ENCODE measurements around the gene KRTAP29-1. TPM values are rescaled to one million over a fixed set of nuclear protein-coding genes. Genes with fewer than 3 reads are reported as not detected.
"Not testable (repeated sequence)": the region's sequence is repeated elsewhere in the genome, so short reads cannot be mapped to it uniquely, and the experiment has no call there.

KRTAP29-1 gene, protein sequence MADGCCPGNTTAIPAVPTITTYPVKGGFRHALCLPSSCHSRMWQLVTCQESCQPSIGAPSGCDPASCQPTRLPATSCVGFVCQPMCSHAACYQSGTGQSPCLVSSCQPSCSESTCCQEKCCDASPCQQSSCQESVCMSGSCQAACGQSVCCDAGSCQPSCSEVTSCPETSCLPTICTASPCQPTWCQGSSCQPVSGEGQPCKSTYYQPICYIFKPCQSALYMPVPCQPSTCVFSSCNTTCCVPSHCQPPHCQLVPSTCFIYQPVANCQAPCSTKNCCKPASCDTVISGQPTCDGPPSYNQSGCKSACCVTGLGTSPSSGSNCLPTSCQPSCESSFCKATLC
- not detected for polyA plus RNA-seq (ENCODE audit: insufficient read length)

DNA sequence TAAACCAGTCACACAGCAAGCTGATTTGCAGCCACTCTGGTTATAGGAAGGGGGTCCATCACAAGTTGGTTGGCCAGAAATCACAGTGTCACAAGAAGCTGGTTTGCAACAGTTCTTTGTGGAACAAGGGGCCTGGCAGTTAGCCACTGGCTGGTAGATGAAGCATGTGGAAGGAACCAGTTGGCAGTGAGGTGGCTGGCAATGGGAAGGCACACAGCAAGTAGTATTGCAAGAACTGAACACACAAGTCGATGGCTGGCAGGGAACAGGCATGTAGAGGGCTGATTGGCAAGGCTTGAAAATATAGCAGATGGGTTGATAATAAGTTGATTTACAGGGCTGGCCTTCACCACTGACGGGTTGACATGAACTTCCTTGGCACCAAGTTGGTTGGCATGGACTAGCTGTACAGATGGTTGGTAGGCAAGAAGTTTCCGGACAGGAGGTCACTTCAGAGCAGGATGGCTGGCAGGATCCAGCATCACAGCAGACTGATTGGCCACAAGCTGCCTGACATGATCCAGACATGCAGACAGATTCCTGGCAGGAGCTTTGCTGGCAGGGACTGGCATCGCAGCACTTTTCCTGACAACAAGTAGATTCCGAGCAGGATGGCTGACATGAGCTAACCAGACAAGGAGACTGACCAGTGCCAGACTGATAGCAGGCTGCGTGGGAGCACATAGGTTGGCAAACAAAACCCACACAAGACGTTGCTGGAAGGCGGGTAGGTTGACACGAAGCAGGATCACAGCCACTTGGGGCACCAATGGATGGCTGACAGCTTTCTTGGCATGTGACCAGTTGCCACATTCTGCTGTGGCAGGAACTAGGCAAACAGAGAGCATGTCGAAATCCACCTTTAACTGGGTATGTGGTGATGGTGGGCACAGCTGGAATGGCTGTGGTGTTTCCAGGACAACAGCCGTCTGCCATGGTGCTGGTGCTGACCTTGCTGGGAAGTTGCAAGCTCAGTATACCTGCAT is at the start of gene KRTAP29-1:
KRTAP29-1 (minus strand) TSS at position 936 of the 986 bp plus-strand sequence; CDS start at position 936, 0 bp downstream.
- no peak for DNase-seq (ENCODE audit: low read depth)

DNA sequence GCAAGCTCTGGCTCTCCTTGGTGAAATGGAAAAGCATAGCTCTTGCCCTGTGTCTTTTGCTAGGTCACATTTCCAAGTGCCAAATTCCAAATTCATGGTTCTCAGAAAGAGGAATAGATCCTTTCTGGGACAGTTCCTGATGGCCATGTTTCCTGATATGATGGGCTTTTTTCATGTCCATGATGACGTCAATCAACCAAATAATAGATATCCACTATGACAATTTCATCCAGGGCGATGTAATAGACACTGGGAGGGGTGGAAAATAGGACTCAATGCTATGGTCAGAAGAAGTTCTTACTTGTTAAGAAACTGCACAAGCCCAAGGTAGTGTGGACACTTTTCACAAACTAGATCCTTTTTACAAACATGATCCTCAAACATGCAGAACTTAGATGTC is 48.5 kb upstream of the KRTAP29-1 start:
- DNase-seq (ENCODE audit: low read depth) = no peak

DNA sequence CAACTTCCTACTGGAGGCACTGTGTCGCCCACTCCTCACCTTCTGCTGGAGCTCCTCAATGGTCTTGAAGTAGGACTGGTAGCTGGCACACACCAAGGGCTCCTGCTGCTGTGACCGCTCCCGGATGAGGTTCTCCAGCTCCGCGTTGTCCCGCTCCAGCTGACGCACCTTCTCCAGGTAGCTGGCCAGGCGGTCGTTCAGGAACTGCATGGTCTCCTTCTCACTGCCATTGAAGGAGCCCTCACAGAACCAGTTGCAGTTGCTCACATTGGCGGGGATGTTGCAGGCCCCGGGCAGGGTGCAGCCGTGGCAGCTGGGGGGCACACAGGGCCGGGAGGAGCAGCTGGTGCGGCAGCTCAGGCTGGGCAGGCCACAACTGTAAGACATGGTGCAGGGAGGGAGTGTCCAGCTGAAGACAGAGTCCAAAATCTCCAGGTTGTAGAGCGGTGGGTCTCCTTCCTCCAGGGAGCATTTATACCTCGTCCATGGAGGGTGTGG is 47.8 kb upstream of the KRTAP29-1 start, which contains the start of gene KRT33A:
KRT33A (minus strand) TSS at position 448 of the 498 bp plus-strand sequence; CDS start at position 387, 61 bp downstream.
- not testable (repeated sequence) for DNase-seq (ENCODE audit: low read depth)

DNA sequence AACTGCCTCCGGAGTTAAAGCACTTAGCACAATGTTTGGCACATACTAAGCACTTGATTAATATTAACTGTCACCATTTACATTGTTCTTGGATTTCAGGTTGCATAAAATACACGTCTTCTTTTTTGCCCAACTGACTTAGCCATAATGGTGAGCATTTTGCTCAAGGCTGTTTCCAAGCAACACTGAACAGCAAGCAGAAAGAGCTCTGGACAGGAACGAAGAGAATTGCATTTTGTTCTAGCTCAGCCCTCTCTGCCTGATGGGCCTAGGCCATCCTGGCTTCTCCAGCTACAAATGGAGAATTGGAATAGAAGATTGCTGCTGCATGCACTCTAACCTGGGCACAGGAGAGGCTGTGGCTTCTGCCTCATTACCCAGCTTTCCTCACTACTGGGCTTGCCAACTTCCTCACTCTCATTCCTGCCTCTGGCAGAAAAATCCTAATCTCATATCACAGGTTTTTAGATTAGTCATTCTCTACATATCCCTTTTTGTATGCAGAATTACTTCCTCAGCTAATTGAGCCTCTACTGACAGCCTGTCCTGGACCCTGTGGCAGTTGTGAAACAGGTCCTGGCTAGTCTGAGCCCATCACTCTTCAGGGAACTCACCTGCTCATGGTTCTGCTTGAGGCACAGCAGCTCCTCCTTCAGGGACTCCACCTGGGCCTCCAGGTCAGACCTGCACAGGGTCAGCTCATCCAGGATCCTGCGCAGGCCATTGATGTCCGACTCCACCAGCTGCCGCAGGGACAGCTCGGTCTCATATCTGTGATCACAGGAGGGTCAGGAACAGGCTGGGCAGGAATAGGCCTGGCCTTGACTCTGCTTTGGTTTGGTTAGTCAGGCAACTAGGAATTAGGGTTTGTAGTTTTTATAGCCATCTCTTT is 45.5 kb upstream of the KRTAP29-1 start:
- no peak for DNase-seq (ENCODE audit: low read depth)

DNA sequence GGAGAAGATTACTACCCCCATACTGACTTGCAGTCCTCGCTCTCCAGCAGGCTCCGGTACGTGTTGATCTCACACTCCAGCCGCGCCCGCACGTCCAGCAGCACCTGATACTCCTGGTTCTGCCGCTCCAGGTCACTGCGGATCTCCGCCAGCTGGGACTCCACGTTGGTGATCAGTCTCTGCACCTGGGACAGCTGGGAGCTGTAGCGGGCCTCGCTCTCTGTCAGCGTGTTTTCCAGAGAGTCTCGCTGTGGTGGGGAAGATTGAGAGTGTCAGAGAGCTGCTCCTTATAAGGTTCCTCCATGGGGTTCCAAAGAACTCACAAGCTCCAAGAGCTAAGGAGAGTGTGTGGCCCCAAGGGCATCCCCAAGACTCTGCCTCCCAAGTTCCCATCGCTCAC is 43.8 kb upstream of the KRTAP29-1 start:
- DNase-seq (ENCODE audit: low read depth) = not testable (repeated sequence)

DNA sequence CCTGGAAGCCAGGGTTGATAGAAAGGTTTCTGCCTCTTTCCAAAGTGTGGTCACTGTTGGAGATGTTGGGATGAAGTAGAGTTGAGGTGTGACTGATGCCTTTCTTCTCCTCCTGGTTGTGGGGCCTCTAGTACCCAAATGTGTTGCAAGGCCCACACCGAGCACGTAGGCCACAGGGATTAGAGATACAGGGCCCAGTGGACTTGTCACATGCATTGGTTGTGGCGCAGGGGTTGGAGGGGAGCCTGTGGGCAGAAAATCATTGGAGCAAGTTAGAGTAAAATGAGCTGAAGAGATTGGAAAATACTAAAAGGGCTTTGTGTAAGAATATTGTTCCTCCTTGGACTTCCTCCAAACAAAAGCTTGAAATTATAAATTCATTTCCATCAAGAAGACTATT is 43.3 kb upstream of the KRTAP29-1 start:
- DNase-seq (ENCODE audit: low read depth) = no peak

DNA sequence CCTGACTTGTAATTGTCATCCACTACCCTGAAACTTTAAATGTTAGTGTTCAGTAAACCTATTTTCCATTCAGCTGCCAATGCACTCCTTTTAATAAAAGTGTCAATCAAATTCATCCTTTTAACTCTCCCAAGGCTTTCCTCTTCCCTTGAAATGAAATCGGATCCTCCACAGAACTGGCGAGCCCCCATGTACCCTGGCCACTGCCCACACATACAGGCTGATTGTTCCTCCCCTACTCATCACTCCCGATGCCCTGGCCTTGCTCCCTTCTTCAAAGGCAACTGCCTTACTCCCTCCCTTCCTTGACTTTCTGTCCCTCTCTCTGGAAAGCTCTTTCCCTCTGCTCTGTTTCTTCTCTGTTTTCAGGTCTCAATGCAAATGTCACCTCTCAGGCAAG is 40.4 kb upstream of the KRTAP29-1 start:
- DNase-seq (ENCODE audit: low read depth) = no peak

DNA sequence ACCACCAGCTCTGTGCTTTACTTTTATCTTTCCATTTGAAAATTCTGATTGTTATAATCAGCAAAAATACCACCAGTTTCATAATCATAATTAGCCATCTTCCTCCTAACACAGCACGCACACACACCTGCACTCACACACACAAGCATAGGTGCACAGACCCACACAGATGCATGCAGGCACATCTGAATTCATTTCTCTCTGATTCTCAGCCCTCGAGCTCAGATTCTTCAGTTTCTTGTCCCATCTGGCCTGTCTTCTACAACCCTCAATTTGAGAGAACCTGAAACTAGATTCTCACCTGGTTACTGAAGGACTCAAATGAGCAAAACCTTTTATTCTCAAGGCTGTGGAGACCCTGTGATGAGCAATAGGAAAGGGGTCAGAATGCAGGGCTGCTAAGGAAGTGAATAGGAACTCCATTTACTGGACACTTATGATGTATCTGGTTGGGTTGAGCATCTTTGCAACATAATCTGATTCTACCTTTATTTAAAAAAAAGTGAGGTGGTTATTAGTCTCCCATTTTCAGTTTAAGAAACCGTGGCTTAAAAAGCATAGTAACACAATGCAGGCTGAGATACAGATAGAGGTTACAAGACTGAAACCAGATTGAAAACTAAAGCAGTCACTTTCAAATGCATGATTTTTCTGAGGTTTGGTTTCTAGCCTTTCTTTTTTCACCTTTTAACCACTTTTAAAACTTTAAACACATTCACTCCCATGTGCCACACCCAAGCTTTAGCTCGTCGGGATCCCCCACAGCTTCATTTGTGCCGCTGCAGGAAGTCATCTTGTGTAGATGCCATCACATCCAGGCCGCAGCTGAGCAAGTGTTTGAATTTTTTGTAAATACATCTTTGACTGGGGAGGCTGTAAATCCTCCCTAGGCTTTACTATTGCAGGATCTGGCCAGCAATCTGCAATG is 38.5 kb upstream of the KRTAP29-1 start:
- DNase-seq (ENCODE audit: low read depth) = no peak

DNA sequence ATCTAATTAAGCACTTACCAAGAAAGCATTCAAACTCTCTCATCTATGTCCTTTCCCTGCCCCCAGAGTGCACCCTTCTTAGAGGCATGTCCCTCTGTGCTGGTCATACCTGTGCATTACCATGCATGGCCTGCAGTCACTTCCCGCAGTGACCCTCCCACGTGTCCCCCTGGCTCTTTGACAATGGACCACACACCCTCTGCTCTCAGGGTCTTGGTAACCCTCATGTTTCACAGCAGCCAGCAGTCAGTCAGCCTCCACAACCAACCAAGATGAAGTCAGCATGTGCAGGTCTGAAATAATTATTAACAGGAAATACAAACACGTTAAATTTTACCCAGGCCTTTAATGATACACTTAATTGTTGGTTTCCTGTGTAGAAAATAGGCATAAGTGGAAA is 37.8 kb upstream of the KRTAP29-1 start:
- no peak for DNase-seq (ENCODE audit: low read depth)

DNA sequence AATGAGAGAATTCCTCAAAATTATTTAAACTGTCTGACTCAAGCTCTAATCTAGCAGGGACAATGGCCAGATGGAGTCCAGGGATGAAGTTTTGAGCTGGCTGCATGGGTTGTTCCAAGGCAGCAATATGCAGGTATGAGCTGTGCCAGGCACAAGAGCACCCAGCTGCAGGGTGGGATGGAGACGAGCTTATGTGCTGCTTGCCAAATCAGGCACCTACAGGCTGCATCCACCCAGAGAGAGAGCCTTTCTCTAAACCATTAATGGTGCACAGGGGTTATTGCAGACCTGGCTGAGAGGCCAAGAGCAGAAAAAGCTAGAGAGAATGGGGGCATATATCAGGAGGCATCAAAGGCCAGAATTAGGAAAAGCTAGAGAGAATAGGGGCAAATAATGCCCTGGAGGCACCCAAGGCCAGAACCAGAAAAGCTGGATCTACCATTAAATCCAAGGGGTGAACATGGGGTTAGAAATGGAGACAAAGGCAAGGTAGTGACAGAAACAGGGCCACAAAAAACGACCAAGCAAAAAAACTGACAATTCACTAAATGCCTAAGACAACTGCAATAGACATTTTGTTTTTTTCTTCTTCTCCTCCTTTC is 37.0 kb upstream of the KRTAP29-1 start:
- DNase-seq (ENCODE audit: low read depth) = no peak

DNA sequence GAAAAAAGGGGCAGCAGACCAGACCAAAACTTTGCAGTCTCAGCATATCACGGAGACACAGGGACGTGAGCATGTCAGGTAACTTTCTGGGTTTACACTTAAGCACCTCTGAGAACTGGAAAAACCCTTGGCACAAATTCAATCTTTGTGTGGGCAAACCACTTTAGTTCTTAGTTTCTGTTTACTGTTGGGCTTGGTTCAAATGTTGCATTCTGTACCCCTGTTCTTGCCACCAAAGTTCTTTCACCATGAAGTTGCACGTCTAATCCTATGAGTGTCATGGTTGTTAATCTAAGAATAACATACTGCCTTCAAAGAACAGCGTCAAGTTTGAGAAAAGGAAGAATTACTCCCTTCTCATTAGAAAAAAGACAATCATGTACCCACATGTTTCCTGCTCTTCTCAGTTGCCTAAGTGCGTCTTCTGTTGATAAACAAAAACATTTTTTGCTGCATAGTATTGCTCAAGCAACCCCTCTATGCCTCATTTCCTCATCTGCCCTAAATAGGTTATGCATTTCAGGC is 36.4 kb upstream of the KRTAP29-1 start:
- DNase-seq (ENCODE audit: low read depth) = no peak

DNA sequence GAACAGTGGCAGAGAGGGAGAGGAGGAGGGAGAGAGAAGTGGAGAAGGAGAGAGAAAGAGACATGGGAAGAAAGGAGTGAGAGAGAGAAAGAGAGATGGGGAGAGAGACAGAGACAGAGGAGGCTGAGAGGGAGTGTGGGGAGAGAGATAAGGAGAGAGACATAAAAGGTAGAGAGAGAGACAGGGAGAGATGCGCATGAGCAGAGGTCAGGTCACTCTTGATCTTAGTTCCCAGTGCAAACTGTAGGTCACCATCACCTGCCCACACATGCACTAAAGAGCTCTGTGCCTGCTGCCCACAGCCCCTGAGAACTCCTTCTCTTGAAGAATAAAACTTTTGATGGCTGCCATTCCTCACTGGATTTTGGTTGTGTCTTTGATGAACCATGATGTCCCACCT is 33.1 kb upstream of the KRTAP29-1 start:
- no peak for DNase-seq (ENCODE audit: low read depth)

DNA sequence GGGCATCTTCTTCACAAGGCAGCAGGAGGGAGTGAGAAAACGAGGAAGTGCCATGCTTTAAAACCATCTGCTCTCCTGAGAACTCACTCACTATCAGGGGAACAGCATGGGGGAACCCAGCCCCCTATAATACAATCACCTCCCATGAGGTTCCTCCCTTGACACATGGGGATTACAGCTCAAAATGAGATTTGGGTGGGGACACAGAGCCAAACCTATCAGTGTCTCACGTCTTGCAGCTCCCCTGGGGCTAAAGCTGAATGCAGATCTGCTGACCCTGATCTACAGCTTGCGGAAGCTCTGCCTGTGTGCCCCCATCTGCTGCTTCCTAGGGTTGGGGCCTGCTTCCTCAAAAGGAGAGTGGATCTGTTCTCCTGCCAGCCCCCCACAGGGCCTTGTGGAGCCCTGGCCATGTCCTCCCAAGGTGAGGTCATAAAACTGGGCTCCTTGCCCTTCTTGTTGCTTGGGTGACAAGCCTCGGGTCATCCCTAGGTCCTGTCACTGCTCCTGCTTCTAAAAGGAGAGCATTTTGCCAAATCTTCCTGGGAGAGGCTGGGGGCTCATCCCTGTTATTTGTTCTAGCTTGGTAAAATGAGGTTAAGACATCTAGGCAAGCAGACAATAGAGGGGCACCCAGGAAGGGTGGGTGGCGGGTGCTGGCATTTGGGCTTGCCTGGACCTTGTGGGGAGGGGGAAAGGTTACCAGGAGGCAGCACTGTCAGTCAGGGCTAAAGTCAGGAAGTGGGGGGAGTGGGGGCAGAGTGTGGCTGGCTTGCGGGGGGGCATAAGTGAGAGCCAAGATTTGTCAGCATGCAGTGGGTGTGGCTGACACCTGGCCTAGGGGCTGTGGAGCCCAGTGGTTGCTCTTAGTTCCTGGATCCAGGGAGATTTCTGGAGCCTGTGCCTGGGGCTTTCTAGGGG is 32.0 kb upstream of the KRTAP29-1 start:
- DNase-seq (ENCODE audit: low read depth) = no peak

DNA sequence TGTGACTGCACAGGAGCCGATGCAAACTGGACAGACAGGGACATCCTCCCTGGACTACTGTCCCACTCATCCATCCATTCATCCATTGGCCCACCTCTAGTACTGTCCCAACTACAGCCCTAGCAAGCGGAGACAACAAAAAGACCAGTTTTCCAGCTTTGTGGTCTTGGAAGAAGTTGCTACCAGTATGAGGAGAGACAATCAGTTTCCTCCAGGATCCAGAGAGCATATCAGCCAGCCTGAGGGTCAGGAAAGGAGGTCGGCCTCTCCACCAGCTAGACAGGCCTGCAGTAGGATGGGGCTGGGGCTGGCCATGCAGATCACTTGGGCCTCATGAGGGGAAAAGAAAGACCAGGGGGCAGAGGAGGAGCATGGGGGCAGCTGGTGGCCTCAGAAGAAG is 31.2 kb upstream of the KRTAP29-1 start:
- no peak for DNase-seq (ENCODE audit: low read depth)

DNA sequence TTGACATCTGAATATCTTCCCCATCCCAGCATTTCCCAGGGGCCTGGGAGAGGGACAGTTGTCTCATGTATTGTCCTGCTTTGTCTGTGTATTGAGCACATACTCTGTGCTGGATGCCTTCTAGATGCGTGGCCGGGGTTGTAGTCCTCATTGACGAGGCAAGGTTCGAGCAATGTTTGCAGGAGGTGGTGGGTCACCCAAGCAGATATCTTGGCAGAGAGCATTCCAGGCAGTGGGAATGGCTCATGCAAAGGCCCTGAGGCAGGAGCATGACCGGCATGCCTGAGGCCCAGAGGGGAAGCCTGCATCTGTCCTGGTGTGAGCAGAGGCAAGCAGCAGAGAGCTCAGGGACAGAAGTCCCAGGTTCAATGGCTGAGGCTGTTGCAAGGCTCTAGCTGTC is 30.4 kb upstream of the KRTAP29-1 start:
- DNase-seq (ENCODE audit: low read depth) = no peak

DNA sequence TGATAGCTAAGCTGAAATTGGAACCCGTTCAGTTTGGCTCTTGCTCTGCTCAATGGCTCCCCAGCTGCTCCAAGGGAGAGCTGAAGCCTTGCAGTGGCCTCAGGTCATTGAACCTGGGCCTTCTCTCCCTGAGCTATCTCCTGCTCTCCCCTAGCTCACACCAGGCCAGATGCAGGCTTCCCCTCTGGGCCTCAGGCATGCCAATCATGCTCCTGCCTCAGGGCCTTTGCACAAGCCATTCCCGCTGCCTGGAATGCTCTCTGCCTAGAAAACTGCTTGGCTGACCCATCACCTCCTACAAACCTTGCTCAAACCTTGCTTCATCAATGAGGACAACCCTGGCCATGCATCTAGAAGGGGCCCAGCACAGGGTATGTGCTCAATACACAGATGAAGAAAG is 29.6 kb upstream of the KRTAP29-1 start:
- no peak for DNase-seq (ENCODE audit: low read depth)

DNA sequence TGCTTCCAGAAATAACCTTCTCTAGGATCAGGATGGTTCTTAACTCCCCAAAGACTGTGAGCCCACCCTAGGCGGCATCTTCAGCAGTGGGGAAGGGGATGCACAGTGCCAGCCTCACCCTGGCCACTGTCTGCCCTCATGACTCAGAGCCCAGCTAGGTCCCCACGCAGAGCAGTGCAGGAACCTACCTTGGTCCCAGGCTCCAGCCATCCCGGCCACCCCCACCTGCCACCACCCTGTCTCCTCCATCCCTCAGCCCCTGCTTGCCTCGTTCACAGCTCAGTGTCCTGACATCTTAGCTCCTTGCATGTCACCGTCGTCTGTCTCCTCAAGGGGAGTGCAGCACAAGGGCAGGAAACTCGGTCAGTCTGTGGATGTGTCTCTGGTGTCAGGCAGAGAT is 29.0 kb upstream of the KRTAP29-1 start:
- no peak for DNase-seq (ENCODE audit: low read depth)

DNA sequence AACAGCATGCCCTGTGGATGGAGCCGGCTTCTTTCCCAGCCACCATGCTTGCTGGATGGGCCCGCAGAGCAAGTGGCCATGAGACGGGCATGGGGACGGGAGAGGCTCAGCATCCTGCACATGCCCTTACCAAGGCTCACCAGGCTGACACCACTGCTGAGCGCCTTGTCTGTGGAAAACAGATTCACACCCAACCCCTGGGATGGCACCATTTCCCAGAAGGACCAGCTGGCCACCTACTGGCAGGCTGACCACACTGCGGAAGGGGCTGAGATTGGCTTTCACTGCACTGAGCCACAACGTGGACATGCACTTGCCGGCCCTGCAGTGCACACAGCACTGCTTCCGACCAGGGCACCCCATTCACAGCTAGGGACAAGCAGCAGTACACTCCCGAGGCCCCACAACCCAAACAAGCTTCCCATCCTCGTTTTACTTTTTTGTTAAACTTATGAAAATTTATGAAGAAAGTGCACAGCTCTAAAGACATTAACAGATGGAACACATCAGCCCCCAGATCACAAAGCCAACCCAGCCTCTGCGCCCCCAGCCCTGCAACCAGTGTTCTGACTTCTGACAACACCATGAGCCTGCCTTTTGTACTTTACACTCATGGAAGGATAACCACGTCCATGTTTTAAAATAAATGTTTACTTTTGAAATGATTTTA is 26.8 kb upstream of the KRTAP29-1 start:
- DNase-seq (ENCODE audit: low read depth) = no peak

Data from forelimb muscle (tissue), 1 donor.